ENCODE data around the gene CCDC57.
A peak's percentile ranks its signal among the peaks of the same experiment; 100 is the strongest.

CCDC57 gene

DNA sequence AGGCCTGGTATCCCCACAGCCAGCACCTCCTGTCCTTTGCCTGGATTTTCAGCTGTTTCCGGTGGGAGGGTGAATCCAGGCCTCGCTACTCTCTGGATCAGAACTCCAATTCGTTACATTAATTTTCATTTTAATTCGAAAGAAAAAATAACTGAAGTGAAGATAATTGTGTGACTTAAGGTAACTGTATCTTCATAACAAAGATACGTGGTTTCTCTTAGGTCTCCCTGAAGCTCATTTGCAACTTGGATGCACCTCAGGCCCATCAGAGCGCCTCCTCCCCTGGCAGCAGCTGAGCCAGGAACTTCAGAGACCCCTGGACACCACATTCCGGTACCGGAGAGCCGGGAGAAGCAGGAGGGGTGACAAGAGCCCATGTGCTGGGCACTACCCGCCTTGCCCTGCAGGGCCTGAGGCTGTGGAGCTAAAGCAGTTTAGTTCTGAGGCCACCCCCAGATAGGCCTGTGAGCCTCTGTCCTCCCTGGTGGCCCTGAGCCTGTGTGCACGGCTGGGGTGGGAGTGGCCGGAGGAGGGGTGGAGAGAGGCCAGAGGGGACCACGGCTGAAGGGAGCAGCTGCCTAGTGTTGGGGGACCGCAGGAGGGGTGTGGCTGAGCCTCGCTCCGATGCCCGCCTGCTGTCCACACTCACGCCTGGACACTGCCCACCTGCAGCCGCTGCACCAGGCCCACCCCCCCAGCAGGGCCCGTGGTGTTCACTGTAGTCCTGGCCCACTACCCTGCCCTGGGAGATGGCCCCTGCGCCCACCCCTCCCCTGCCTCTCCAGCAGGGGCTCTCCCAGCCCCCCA is 135.7 kb downstream of the CCDC57 start:
- DNase-seq, result no peak

DNA sequence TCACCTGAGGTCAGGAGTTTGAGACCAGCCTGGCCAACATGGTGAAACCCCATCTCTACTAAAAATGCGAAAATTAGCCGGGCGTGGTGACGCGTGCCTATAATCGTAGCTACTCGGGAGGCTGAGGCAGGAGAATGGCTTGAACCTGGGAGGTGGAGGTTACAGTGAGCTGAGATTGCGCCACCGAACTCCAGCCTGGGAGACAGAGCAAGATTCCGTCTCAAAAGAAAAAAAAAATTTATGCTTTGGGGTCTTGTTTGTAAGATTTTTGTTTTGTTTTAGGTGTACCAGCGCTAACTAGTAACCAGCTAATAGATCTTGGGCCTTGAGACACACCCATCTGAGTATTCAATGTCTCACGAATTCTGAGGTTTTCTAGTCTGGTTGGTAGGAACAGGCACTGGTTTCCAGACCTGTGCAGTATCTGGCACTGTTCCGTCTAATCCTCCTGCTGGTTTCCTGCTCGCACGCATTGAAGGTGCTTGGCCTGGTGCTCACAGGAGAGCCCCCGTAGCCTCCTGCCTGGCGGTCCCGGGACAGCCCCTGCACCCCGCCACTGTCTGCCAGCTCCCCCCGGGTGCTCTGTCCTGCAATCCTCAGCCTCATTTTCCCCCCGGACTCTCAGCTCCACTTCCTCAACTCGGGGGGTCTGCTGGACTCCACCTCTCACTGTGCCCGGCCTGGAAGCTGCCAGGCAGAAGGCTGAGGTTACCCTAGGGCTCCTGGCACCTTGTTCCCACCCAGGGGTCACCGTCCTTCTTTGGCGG is 136.4 kb downstream of the CCDC57 start:
- DNase-seq, result no peak

DNA sequence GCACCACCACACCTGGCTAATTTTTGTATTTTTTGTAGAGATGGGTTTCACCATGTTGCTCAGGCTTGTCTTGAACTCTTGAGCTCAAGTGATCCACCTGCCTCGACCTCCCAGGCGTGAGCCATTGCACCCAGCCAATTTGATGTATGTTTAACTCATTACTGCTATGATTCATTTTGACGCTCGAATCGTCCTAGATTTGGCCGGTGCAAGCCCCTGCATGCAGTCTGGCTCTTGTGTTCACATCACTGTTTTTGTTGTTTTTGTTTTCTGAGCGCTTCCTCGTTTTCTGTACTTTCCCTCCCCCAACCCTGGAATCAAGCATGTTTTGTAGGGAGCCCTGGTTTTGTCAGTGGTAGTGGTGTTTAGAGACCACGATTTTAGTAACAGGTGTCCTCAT is 139.2 kb downstream of the CCDC57 start:
- no peak for DNase-seq

DNA sequence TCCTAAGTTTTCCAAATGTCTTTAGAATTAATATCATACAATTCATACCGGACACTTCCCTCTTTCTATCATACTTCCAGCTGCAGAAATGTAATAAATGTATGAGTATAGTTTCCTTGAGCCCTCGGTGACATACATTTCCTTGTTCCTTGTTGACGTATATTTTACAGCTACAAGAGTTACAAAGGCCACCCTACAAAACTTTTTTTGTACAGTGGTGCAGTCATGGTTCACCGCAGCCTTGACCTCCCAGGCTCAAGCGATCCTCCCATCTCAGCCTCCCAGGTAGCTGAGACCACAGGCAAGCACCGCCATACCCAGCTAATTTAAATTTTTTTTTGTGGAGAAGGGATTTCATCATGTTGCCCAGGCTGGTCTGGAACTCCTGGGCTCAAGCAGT is 139.8 kb downstream of the CCDC57 start:
- DNase-seq, result no peak

DNA sequence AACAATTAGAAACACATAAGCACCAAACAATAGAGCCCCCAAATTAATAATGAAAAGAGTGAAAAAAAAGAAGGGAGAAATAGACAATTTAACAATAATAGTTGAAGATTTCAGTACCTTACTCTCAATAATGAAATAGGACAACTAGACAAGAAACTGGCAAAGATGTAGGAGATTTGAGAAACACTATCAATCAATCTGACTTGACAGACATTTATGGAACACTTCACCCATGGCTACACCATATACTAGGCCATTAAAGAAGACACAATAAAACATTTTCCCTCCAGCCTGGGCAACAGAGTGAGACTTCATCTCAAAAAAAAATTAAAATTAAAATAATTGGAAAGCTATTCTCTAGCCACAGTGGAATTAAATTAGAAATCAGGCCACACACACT is 142.0 kb downstream of the CCDC57 start:
- DNase-seq, result no peak

DNA sequence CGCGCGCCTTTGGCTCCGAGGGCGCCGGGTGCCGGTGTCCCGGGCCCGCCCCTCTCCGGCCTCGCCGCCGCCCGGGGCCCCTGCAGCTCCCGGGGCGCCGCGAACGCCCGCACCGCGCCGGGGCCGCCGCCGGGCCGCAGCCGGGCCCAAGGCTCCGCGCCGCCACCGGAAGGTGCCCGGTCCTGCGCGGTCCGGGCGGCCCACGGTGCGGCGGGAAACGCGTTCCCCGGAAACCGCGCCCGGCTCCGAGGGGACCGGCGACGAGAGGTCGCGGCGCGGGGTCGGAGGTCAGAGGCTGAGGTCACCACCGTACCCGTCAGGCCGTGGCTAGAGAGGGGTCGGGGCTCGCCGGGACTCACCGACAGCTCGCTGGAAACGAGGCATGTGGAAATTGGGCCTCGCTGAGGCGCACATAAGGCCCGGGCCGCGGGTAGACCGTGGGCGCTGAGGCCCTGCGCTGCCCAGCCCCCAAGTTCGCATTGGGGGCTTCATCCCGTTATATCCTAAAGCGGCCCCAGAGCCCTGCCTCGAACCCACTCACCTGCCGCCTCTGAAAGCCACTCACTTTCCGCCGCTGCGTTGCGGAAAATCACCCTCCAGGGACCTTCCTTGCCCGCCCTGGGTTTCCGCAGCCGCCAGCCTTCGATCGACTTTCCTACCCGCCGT is 146.9 kb downstream of the CCDC57 start, which contains the start of gene DUS1L:
TSS of gene DUS1L (minus strand) at position 167 of the 666 bp plus-strand sequence. CDS start 745 bp downstream, outside the sequence.
- peak; percentile 61 for DNase-seq

DNA sequence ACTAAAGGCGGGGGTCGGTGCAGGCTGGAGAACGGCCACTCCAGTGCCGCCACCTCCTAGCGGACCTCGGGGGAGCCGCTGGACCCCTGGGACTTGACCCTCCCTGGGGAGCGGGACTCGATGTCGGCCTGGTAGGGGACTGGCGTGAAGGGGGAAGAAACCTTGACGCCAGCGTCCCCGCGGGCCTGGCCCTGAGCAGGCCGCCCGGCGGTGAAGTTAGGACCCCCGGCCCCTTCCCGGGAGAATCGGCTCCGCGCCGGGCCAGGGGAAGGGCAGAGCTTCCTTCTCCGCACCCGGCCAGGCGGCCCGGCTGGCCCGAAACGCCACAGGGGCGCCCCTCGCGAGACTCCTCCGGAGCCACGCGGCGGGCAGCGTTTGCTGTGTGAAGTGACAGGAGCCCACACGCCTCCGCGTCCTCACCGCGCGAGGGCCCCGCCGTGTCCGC is 147.4 kb downstream of the CCDC57 start:
- peak; percentile 18 for DNase-seq

DNA sequence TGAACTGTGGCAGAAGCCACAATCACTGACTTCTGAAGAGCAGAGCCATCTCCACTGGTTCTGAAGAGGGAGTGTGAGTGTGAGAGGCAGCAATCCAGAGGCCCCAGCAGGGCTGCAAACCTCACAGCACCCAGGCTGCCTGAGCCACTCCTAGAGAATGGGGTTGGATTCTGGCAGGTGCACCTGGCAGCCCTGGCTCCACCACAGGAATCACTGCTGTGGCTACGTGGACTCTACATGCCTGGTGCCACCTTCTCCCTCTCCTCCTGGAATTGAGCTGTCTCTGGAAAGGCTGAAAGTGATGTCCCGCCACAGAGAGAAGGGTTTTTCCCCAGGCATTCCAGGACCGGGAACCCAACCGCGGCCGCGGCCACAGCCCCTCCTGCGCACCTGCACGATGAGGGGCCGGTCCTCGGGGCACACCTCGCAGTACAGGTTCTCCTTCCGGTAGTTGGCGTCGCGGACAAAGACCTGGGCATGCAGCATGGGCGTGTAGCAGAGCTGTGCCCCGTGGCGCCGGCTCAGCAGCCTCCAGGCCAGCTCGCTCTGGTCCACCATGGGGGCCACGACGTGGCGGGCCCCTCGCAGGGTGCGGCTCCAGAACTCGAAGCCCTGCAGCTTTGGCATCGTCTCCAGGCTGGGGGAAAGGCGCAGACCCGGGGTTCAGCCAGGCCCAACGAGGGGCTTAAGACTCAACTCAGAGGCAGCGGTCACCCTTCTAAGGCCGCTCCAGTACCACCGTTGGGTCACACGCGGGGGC is 148.0 kb downstream of the CCDC57 start:
- no peak for DNase-seq

DNA sequence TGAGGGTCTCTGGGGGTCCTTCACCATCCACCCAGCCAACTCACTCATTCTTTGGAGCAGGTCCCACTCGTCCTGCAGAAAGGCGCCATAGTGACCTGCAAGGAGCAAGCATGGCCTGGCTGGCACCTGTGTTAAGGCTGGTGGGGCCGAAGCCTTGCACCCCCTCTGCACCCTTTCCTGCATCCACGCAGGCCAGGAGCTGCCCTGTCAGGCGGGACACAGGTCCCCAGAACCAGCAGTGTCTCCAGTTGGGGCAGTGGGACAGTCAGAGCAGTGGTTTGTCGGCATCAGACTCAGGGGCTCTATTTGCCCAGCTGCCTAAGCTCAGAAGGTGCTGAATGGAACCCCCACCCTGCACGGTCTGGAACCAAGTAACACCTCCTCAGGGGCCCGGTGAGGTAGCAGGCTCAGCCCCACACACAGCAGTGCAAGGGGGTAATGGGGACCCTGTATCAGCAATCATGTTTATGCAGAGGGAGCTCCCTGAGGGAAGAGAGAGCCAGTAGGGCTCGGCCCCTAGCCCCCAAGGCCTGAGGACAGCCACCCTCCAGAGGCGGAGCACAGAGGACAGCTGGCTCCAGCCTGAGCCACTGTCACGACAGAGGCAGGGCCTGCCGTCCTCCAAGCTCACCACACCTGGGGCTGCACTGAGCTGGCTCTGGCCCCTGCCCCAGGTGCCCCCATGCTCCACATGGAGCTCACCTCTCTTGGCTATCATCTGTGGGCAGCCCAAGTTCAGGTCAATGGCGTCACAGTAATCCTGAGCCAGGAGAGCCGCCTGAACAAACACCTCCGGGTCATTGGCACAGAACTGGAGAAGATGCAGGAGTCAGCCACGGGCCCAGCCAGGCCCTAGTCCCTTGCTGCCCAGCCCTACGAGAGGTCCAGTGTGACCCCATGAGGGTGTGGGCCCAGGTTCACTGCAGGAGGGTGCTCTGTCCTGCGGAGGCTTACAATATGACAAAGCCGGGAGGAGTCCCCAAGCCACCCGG is 148.9 kb downstream of the CCDC57 start:
- no peak for DNase-seq

DNA sequence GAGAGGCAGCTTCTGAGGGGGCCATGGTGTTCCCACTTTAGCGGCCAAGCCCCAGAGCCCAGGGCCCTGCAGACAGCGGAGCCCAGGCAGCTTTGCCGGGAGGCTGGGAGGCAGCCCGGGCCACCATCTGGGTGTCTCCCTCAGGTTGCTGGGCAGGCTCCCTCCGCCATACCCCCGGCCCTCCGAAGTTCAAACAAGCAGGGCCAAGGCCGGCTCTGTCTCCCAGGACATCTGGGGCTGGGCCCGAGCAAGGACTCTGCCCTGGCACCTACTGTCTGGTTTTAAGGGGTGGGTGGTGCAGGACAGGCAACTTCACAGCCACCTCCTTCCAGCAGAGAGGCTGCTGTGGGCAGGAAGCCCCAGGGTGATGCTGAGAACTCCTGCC is 149.7 kb downstream of the CCDC57 start:
- DNase-seq, result no peak

DNA sequence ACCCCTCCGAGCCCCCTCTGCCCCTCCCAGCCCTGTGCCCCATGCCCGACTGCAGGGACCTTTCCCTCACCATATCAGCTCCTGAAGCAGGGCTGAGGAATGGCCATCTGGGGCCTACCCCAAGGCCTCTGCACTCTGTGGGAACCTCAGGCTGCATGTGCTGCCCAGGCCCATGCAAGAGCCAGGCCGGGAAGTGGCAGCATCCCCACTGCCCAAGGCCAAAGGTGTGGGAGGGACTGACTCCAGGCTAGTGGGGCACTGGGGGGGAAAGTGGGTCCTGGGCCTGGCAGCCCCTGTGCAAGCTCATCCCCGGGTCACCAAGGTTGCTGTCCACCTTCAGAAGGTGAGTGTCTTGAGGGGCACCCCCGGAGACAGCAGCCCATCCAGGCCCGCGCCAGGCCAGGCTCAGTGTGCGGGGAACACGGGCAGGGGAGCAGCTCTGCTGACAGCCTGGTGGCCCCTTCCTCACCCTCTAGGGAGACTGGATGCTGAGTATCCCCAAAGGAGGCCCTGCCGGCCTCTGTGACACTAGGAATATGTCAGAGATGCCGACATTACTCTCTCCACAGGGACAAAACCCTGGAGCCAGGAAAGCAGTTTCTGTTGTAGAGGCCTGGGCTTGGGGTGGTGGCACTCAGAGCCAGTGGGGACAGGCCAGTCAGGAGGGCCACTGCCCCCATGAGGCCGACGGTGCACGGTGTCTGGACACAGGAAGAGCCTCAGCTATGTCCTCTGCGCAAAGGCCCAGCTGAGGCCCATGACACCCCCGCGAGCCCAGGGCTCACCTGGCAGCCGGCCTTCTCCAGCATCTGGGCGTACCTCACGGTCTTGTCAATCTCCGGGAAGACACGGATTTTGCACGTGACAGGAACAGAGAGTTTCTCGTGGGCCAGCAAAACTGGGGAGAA is 150.3 kb downstream of the CCDC57 start:
- no peak for DNase-seq

DNA sequence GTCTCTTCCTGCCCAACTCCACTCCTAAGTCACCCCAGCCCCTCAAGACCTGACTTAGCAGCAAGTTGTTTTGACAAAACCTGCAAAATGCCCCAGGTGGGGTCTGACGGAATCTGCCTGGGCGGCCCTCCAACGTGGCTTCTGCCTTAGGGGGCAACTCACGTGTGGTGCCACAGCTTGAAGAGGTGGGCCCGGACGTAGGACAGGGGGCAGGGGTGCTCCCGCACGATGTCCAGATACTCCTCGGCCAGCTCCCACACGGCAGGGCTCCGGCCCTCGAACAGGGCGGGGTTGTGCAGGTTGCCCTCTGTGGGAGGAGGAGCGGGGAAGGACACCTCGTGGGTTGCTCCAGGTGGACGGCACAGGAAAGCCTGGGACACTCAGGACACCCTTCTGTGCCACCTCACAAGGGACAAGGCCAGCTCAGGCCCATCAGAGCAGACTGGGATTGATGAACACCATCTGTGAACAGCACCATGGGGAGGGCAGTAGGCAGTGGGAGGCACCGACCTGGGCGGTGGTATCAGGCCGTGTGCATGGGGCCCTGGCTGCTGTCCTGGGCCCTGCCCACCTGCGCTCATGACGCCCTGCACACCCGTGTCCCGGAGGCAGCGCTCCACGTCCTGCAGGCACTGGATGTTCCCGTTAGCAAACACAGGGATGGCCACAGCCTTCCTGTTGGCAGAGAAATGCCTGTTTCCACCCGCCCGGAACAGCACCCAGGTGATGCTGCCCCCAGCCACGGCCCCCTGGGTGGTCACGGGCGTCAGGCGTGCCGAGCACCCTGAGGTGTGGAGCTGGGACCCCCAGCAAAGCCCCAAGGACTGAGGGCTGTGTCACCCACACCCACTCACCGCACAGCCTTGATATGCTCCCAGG is 151.4 kb downstream of the CCDC57 start:
- DNase-seq, result no peak

DNA sequence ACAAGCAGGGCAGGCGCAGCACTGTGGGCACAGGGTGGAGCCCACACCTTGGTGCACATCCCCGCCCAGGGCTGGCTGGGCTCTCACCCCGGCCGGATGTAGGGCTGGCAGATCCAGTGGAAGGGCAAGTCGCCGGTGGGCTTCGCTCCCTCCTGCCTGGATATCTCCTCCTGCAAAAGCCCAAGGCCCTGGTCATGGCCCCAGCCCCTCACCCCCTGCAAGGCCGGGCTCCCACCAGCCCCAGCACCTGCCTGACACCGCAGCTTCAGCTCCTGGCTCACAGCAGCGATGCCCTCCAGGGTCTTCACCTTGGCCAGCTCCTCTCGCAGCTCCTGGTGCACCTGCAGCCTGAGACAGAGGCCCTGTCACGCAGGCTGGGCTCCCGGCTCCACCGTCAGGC is 152.0 kb downstream of the CCDC57 start:
- no peak for DNase-seq

DNA sequence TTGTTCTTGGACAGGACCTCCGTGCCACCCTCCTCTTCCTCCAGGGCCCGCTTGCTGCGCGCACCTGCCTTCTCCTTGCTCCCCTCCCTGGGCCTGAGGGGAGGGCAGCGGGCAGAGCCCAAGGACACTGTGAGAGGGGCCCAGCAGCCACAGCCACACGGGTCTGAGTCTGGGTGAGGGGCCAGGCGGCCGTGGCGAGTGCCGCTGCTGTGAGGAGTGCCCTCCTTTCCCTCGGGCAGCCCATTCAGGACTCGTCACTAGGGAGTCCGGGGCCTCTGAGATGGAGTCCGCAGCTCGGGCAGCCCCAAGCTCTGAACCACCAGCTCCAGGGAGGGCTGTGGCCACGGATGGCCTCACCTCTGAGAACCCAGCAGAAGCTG is 152.7 kb downstream of the CCDC57 start:
- no peak for DNase-seq

DNA sequence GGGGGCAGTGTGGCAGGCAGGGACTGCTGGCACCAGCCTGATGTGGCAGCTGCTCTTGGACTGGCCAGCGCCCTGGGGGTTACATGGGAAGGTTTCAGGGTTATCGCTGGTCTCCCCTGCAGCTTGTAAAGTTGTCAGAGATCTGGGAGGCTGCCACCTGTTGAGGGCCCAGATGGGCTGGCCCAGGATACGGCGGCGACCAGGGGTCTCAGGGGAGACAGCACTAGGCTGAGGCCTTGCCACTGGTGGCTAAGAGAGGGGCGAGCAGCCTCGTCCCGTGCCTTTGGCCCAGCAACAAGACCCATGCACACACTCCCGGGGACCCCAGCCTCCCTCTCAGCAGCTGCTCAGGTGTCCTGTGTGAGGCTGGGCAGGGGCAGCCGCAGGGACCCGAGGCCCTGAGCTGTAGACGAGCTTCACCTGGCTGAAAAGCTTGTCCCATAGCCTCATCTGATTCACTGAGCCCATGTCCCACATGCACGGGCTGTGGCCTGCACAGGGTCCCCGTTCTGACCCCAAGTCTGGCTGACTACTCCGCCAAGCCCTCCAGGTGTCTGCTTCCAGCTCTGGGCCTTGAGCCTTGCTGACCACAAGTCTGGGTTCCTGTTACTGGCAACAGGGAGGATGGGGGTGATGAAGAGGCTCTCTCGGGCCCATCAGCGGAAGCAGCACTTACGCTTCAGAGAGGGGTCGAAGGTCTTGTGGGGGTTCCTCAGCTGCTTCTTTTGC is 153.2 kb downstream of the CCDC57 start:
- DNase-seq, result no peak

DNA sequence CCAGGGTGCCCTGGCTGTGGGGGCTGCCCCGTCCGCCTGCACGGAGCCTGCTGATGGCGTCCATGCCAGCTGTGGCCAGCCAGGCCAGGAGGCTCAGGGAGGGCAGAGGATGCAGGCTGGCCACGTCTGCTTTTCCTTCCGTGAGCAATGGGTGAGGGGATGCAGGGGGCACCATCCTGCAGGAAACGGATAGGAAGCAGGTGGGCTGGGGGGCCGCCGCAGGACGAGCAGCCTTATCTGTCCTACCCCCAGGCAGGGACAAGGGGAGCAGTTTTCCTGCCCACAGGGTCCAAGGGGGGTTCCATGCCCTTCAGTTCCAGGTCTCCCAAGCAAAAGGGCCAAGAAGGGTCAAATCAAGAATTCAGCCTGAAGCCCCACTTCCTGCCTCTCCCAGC is 153.8 kb downstream of the CCDC57 start:
- no peak for DNase-seq

DNA sequence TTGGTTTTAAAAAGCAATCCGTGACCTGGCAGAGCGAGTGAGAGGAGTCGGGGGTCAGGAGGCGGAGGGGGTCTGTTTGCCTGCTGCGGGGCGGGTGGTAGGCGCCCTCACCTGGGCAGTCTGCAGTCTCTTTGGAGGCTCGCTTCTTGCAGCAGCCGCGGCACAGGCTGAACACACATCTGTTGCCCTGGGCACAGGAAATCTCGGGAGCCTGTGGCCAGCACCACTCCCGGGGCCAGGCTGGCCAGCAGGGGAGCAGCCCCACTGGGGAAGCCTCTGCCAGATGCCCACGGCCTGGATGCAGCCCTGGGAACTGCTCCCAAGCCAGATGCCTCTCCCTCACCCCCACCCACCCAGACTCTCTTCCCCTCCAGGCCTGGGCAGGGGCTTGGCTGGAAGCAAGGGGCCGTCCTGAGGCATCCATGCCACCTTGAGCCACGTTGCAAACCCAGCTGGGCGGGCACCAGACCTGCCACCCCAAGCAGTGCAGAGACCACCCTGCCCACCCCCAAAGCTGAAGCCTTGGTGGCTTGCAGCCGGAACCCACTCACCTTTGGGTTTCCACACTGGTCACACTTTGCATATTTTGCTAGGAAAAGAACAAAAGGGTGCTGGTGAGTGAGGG is 154.3 kb downstream of the CCDC57 start:
- no peak for DNase-seq

Measured in fibroblast of skin of right quadriceps (primary cell).